Right atrium auricular region (tissue), 2 donors: ENCODE measurements around the gene MYO15A. TPM values are rescaled to one million over a fixed set of nuclear protein-coding genes. Genes with fewer than 3 reads are reported as not detected.

Source experiments
- DNase-seq: peaks from one replicate; pipeline ENCODE4 v3.0.0-alpha.2; 2019; ENCODE audit warnings: low spot score
- H3K27ac ChIP-seq, 2 donors: fragments of 200-600 bp; sonication (generic); 1 replicate in 1 of 2; 2 replicates in 1 of 2; pipeline ENCODE4 v1.5.1; 2016 to 2019
- H3K27me3 ChIP-seq, 2 donors: fragments of 200-600 bp; sonication (generic); one replicate each; pipeline versions ENCODE4 v1.5.1 to v1.6.0; 2017 to 2019
- H3K36me3 ChIP-seq: fragments of 200-600 bp; sonication (generic); one replicate; pipeline ENCODE4 v1.5.1; 2016
- H3K4me1 ChIP-seq, 2 donors: fragments of 200-600 bp; sonication (generic); one replicate each; pipeline versions ENCODE4 v1.5.1 to v1.6.0; 2017 to 2019
- H3K4me3 ChIP-seq, 2 donors: fragments of 200-600 bp; sonication (generic); 1 replicate in 1 of 2; 2 replicates in 1 of 2; pipeline ENCODE4 v1.5.1; 2017 to 2019; ENCODE audit warnings: mild to moderate bottlenecking in 1 of 2, moderate library complexity in 1 of 2
- H3K9me3 ChIP-seq, 2 donors: fragments of 200-600 bp; sonication (generic); one replicate each; pipeline ENCODE4 v1.5.1; 2019
- total RNA-seq, 2 donors: library from RNA; depleted of rRNA; stranded (reverse); fragments of >200 nt; gene quantifications; one replicate each; pipeline ENCODE4 v1.1.0, GENCODE V29; 2016
- TF ChIP-seq, protein P1 (sequence below), 2 donors: fragments of 200-600 bp; sonication (generic); IDR thresholded peaks; one replicate each; pipeline ENCODE4 v1.5.1; 2019; ENCODE audit warnings: antibody characterized with exemption in 2 of 2

MYO15A gene
- total RNA-seq, 2 donors from 2014 or later: 0.20 TPM; not detected in 1

DNA sequence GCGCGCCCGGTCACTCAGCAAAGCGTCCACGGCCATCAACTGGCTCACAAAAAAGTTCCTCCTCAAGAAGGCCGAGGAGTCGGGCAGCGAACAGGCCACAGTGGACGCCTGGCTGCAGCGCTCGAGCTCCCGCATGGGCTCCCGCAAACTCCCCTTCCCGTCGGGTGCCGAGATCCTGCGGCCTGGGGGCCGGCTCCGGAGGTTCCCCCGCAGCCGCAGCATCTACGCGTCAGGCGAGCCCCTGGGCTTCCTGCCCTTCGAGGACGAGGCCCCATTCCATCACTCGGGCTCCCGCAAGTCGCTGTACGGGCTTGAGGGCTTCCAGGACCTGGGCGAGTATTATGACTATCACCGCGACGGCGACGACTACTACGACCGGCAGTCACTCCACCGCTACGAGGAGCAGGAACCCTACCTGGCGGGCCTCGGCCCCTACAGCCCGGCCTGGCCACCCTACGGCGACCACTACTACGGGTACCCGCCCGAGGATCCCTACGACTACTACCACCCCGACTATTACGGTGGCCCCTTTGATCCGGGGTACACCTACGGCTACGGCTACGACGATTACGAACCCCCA, 10.7 kb downstream of the MYO15A start:
- H3K9me3 ChIP-seq: no peaks in the 10 kb centered on the region
- no peaks in the 10 kb centered on the region for H3K27me3 ChIP-seq
- no peaks in the 10 kb centered on the region for H3K4me1 ChIP-seq
- no peak overlapping the region for H3K4me3 ChIP-seq
- DNase-seq: no peak
- TF ChIP-seq, protein P1, sequence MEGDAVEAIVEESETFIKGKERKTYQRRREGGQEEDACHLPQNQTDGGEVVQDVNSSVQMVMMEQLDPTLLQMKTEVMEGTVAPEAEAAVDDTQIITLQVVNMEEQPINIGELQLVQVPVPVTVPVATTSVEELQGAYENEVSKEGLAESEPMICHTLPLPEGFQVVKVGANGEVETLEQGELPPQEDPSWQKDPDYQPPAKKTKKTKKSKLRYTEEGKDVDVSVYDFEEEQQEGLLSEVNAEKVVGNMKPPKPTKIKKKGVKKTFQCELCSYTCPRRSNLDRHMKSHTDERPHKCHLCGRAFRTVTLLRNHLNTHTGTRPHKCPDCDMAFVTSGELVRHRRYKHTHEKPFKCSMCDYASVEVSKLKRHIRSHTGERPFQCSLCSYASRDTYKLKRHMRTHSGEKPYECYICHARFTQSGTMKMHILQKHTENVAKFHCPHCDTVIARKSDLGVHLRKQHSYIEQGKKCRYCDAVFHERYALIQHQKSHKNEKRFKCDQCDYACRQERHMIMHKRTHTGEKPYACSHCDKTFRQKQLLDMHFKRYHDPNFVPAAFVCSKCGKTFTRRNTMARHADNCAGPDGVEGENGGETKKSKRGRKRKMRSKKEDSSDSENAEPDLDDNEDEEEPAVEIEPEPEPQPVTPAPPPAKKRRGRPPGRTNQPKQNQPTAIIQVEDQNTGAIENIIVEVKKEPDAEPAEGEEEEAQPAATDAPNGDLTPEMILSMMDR (IDR thresholded peaks at IDR 0.05): no peak
- no peaks in the 10 kb centered on the region for H3K36me3 ChIP-seq
- no peak overlapping the region for H3K27ac ChIP-seq

DNA sequence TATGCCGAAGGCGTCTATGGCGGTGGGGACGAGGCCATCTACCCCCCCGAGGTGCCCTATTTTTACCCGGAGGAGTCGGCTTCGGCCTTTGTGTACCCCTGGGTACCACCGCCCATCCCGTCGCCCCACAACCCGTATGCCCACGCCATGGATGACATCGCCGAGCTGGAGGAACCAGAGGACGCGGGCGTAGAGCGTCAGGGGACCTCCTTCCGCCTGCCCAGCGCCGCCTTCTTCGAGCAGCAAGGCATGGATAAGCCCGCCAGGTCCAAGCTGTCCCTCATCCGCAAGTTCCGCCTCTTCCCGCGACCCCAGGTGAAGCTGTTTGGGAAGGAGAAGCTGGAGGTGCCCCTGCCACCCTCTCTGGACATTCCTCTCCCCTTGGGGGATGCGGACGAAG, 11.4 kb downstream of the MYO15A start:
- no peaks in the 10 kb centered on the region for H3K9me3 ChIP-seq
- H3K4me1 ChIP-seq: no peaks in the 10 kb centered on the region
- no peak overlapping the region for H3K4me3 ChIP-seq
- H3K36me3 ChIP-seq: no peaks in the 10 kb centered on the region
- H3K27me3 ChIP-seq: no peaks in the 10 kb centered on the region
- no peak for DNase-seq
- no peak overlapping the region for H3K27ac ChIP-seq
- TF ChIP-seq, protein P1 (IDR thresholded peaks at IDR 0.05): no peak

DNA sequence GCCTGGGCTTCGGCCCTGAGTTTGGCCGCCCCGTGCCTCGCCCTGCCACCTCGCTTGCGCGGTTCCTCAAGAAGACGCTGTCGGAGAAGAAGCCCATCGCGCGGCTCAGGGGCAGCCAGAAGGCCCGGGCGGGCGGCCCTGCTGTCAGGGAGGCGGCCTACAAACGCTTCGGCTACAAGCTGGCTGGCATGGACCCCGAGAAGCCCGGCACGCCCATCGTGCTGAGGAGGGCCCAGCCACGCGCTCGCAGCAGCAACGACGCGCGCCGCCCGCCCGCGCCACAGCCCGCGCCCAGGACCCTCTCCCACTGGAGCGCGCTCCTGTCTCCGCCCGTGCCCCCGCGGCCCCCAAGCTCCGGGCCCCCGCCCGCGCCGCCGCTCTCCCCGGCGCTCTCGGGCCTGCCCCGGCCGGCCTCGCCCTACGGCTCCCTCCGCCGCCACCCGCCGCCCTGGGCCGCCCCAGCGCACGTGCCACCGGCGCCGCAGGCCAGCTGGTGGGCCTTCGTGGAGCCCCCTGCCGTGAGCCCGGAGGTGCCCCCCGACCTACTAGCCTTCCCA, 12.0 kb downstream of the MYO15A start:
- TF ChIP-seq, protein P1 (IDR thresholded peaks at IDR 0.05): no peak
- no peaks in the 10 kb centered on the region for H3K9me3 ChIP-seq
- no peaks in the 10 kb centered on the region for H3K27me3 ChIP-seq
- DNase-seq: no peak
- H3K27ac ChIP-seq: no peak overlapping the region
- H3K4me3 ChIP-seq: no peak overlapping the region
- H3K36me3 ChIP-seq: no peaks in the 10 kb centered on the region
- H3K4me1 ChIP-seq: no peaks in the 10 kb centered on the region

DNA sequence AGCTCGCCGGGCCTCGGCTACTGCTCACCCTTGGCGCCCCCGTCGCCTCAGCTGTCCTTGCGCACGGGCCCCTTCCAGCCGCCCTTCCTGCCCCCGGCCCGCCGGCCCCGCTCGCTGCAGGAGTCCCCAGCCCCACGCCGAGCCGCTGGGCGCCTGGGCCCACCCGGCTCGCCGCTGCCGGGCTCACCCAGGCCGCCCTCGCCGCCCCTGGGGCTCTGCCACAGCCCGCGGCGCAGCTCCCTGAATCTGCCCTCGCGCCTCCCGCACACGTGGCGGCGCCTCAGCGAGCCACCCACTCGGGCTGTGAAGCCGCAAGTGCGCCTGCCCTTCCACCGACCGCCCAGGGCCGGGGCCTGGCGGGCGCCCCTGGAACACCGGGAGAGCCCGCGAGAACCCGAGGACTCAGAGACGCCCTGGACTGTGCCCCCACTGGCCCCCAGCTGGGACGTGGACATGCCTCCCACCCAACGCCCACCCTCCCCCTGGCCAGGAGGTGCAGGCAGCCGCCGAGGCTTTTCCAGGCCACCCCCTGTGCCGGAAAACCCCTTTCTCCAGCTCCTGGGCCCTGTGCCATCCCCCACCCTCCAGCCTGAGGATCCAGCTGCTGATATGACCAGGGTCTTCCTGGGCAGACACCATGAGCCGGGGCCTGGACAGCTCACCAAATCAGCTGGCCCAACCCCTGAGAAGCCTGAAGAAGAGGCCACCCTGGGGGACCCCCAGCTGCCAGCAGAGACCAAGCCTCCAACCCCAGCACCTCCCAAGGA, 12.8 kb downstream of the MYO15A start:
- no peaks in the 10 kb centered on the region for H3K36me3 ChIP-seq
- no peak for DNase-seq
- H3K4me1 ChIP-seq: no peaks in the 10 kb centered on the region
- H3K27ac ChIP-seq: no peak overlapping the region
- H3K4me3 ChIP-seq: no peak overlapping the region
- H3K27me3 ChIP-seq: no peaks in the 10 kb centered on the region
- TF ChIP-seq, protein P1 (IDR thresholded peaks at IDR 0.05): no peak
- H3K9me3 ChIP-seq: no peaks in the 10 kb centered on the region

DNA sequence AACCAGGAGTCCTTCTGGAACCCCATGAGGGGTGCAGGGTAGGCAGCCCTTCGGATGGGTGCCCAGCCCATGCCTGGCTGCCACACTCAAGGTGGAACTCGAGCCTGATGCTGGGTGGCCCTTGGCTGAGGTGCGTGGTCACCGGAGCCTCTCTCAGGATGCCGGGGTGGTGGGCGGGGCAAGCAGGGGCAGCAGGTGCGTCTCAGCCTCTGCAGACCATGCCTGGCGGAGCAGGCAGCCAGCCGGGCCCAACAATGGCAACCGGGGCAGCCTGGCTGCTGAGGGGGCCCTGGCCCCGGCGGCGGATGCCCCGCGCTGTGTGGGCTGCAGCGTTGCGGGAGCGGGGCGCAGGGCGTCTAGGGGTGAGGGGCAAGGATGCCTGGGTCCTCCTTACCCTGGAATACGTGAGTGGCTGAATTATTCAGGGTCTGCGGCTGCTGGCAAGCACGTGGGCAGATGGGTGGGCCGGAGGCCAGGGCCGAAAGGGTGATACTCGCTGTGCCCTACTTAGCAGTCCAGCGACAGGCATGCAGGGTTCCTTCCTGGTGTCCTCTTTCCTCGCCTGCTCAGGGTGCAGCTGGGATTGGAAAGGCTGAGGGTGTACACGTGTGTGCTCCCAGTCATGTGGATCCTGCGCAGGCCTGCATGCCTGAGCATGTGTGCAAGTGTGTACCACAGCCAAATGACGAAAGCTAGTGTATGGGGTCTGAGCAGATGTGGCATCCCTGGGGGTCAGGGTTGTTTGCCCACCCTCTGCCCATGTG, 14.6 kb downstream of the MYO15A start:
- Histone ChIP-seq H3K27ac (no peak overlapping the region), H3K27me3 (no peaks in the 10 kb centered on the region), H3K4me1 (no peaks in the 10 kb centered on the region), H3K9me3 (no peaks in the 10 kb centered on the region), H3K4me3 (no peak overlapping the region), H3K36me3 (no peaks in the 10 kb centered on the region)
- TF ChIP-seq, protein P1 (IDR thresholded peaks at IDR 0.05): no peak
- DNase-seq: no peak
